ENCODE measurements around the gene ABLIM2.

Gene ABLIM2

DNA sequence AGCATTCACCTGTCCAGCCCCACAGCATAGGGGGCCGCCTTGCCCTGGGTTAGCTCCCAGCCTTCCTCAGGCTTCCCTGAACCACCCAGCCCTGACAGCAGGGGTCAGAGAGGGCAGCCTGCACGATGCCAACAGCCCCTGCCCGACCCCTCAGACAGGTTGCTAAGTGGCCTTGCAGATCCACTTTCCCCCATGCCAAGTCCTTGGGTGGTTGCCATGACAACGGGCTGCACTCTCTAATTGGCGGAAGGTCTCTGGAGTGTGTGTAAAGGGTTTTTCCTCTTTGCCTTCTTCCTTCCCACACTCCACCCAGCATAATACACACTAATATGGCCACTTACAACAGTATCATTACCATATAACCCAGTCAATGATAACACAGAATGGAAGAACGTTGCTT is 119.3 kb downstream of the ABLIM2 start:
- DNase-seq, result no peak

DNA sequence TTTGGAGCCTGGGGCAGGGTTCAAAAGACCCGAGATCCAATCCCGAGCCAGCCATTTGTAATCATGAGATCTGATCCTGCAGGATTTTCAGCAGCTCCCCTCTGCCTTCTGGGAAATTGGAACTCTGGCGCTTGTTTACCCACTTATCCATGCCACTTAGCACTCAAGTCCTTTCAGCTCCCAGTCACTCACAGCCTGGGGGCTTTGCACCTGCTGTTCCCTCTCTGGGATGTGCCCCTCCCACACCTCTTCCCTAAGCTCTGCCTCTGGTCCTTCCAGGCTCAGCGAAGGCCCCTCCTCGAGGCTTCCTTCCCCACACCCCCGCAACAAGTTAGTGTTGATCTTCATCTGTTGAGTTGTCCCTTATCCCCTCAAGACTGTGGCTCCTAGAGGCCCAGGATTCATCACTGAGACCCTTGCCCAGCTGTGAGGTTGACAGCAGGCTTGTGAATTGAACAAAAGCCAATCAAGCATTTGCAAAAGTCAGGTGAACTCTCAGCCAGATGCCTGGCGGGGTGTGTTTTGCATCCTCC is 119.8 kb downstream of the ABLIM2 start:
- no peak for DNase-seq

DNA sequence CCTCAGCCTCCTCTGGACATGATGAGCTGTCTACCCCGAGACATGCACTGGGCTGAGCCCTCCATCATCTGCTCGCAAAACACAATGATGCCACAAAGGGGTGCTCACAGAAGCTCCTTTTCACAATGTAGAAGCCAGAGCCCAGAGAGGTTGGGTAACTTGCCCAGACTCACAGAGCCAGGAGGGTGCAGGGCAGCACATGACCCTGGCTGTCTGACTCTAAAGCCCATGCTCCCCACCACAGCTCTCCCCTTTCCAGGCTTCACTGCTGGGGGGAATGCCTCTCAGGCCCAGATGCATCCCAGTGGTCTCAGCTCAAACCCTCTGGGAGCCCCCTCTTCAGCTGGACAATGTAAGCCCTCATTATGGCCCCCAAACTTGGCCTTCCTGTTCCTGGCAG is 120.5 kb downstream of the ABLIM2 start:
- DNase-seq, result no peak

DNA sequence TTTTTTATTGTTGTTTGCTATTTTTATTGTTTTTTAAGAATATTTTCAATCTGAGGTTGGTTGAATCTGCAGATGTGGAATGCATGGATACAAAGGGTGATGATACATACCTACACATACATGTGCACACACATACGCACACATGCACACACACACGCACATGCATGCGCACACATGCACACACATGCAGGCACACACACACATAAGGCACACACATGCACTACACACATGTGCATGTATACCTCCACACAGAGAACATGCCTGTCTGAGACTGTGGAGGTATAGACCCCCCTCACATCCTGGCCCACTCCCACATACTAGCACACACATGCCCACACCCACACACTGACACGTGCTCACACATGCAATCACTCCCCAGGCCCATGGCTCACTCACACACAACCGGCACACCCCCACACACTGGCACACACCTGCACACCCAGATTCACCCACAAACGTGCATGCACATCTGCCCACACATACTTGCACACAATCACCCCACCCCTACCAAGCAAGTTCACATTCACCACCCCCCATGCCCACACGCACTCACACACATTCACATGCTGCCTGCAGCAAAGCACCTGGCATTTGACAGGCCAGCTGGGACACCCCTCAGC is 121.4 kb downstream of the ABLIM2 start:
- no peak for DNase-seq

DNA sequence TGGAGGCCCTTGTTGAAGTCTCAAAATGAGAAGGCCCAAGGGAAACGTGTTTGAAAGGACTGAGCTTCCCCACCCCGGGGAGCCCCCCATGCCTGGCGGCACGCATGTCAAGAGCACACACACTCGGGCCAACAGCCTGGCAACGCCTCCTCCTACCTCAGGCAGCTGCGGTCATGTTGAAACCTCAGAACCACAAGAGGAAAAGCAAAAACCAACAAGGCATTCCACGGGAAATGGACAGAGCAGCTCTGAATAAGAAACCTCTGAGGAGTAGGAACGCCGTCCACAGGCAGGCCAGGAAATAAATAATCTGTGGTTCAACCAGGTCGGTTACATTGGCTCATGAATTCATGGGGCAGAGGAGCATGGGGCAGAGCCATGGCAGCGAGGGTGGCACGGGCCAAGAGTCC is 123.2 kb downstream of the ABLIM2 start:
- DNase-seq, result no peak

DNA sequence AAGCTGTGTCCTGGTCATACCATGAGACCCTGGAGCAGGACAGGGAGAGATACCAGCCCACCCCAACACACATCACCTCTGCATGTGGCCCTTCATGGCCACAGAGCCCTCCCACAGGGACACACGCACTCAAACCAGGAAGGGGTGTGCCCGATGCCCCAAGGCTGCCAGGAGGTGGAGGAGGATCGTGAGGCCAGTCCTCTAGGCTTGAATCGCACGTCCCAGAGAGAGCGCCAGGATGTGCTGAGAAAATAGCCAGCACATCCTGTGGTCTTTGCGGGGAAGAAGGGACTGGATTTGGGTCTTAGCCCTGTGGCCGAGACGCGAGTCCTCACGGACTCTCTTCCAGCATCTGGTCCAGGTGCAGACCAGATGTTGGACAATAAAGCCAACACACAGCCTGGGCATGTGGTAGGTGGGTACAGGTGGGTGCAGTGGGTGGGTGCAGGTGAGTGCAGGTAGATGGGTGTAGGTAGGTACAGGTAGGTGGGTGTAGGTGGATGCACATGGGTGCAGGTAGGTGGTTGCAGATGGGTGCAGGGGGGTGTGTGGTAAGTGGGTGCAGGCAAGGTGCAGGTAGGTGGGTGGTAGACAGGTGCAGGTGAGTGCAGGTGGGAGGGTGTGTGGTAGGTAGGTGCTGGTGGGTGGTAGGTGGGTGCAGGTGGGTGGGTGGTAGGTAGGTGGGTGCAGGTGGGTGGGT is 124.6 kb downstream of the ABLIM2 start:
- DNase-seq, result no peak

DNA sequence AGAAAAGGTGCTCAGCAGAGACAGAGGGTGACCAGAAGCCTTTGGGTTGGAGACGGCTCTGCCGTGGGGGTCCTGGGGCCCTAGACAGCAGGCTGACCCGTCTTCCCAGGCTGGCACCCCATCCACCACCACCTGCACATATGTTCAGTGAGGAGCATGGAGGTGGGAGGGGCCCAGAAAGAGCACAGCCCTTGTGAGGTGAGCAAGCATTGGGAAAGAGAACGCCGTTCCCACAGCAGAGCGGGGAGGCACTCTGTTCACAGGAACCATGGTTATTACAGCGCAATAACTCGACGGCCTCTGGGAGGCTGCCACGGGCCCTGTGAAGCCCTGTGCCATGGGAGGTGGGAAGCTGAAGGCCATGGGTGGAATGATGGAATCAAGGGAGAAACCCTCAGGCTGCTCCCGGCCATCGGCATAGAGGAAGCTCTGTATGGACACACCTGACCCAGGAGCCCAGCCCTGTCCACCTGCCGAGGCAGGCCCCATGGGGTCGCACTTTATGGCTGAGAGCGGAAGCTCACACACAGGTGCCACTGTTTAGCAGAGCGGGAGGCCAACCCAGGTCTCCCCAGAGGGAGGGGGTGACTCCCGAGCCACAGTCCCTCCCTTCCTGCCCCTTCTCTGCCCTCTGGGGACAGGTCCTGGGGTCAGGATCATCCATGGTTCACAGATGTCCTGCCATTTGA is 125.4 kb downstream of the ABLIM2 start:
- no peak for DNase-seq

DNA sequence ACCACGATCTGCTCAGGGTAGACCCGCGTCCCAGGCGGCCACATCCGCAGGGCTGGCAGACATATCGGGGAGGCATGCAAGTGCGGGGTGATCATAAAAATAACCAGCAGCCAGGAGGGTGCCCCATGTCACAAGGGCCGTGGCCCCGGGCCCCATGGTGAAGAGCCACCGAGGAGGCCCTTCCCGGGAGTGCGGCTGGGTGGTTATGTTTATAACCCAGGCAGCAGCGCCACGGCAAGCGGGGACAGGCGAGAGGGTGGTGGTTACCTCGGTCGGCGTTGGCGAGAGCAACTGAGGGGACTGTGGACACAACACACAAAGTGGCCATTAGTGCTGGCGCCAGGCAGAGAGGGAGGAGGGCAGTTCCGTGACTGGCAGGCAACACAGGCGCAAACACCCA is 126.2 kb downstream of the ABLIM2 start:
- DNase-seq, result no peak

DNA sequence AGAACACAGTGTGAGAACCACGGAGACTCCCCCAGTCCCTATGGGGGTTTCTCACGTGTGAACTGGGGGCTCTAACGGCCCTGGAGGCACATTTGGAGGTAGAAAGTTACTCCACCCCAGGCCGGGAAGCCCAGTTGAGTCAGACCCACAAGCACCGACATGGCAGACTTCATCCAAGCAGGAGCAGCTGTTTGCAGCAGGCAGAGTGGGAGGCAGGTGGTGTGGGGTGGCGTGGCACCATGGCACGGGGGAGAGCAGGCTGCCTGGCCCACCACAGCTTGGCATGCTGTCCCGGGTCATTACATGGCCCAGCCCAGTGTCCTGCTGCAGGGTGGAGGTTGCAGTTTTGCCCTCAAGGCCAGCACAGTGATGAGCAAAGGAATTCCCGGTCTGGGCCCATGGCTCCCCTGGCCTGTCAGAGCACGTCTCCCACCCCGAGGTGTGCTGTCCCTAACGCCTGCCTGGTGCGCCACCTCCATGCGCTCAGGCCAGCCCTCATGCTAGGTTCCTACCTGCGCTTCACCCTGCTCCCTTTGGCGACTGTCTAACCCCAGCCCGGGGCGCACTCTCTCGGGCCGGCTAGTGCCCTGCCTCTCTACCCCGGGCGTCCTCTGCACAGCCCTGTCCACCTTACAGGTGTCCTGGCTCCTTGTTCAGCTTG is 128.4 kb downstream of the ABLIM2 start:
- no peak for DNase-seq

DNA sequence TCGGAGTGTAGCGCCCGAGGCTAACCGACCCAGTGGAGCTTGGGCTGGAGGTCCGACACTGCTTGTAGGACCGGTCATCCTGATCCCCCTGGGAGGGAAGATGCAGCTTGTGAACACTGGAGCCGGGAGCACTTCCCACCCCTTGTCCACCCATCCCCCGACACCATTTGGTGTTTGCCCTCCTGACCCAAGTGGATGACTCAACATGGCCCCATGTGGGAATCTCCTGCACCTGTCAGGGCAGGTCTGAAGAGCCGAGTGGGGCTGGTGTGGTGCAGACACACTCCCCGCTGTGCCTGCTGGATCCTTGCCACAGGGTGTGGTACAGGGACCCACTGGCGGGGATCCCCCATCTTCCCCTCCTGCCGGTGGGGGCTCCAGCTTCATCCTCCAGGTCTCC is 128.9 kb downstream of the ABLIM2 start:
- no peak for DNase-seq

DNA sequence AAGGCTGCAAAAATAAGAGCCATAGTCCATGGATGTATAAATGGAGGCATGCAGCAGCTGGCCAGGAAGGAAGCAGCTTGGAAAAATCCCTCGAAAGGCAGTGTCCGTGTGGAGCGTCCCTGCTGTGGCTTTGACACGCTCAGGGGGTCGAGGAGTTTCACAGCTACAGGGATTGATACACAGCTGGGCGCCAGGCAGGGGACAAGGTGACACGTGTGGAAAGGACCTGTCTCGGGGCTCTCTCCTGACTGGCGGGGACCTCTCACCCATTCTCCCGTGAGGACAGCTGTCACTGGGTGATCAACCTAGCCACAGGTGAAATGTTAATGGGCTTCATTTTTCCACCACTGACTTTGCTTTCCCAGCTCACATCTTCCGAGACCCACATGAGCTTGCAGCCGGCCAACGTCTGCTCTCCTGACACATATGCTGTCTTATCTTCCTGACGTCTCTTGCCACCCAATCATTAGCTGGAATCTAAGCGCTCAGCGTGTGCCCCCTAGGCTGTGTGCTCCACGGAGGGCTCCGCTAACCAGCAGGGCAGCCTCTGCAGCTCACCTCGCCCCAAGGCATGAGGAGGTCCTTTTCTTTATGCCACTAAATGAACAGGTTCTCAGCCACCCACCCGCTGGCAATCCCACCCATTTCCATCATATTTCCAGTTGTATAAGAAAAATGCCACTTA is 129.6 kb downstream of the ABLIM2 start:
- DNase-seq, result no peak

DNA sequence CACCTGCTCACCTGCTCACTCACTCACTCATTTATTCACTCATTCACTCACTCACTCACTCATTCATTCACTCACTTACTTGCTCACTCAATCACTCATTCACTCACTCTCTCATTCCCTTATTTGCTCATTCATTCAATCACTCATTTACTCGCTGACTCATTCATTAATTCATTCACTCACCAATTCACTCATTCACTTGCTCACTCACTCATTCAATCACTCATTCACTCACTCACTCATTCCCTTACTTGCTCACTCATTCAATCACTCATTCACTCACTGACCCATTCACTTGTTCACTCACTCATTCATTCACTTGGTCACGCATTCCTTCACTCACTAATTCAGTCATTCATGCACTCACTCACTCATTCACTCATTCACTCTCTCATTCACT is 130.2 kb downstream of the ABLIM2 start:
- DNase-seq, result no peak

DNA sequence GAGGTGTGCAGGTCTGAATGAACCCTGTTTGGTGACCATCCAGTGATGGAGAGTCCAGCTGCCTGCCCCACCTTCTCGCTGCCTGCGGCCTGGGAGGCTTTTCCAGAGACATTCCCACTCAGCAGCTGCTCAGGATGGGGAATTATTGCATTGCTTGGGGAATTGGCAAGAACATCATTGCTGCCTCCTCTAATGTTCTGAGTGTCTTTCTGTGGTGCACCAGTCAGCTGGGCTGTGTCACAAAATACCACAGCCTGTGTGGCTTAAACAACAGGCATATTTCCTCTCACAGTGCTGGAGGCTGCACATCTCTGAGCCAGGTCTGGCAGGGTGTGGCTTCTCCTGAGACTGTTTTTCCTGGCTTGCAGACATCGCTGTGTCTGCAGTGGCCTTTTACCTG is 132.2 kb downstream of the ABLIM2 start:
- DNase-seq, result no peak

DNA sequence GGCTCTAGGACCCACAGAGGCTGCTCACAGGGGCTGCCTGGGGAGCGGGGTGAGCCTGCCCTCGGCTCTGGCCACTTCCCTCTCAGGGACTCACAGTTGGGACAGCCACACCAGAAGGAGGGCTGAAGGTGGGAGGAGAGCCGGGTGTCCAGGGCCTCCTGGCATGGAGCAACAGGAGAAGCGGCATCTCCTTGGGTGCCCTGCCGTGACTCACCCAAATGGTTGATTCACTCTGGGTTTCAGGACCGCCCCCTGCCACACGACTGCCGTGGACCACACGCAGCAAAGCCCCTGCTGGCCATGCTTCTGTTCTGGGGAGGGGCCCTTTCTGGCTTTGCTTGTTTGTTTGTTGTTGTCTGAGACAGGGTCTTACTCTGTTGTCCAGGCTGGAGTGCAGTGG is 132.9 kb downstream of the ABLIM2 start:
- no peak for DNase-seq

DNA sequence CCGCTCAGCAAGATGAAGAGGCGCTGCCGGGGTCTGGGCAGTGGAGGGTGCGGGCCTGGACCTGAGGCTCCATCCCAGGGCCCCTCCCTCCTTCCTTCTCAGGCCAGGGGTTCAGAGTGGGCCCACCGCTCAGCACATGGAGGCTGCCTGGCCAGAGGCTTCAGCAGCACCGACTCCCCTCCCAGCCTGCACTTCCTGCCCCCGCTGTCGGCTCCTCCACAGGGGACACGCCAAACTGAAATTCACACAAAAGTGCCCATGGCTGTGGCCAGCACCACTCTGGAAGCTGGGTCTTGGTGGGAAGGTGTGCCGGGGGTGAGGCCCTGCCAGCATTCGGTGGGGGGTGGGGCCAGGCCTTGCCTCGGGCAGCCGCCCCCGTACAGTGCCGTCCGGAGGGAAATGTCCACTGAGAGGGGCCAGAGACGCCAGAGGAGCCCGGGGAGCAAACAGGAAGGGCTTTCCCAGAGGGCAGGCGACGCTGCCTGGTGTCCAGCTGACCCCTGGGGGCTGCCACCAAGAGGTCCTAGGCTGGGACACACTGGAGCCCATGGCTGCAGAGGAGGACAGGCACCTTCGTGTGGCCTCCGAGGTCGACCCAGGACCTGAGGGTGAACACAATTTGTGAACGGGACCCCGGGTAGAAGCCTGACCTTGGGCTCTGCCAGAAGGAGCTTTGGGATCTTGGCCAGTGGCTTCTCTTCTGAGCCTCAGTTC is 134.4 kb downstream of the ABLIM2 start:
- DNase-seq, result no peak

DNA sequence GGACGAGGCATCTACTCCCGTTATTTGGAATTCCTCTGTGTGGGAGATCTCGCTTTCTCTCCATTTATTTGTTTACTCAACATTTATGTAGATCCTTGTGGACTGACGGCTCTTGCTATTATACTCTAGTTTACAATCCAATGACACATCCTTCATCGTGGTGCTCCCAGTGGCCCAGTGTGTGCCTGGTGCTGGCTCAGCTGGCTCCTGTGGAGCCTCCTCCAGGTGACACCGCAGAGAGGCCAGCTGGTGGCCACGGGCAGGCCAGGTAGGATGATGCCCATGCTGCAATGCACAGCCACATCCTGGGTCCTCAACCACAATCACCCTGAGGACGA is 134.9 kb downstream of the ABLIM2 start:
- DNase-seq, result no peak

DNA sequence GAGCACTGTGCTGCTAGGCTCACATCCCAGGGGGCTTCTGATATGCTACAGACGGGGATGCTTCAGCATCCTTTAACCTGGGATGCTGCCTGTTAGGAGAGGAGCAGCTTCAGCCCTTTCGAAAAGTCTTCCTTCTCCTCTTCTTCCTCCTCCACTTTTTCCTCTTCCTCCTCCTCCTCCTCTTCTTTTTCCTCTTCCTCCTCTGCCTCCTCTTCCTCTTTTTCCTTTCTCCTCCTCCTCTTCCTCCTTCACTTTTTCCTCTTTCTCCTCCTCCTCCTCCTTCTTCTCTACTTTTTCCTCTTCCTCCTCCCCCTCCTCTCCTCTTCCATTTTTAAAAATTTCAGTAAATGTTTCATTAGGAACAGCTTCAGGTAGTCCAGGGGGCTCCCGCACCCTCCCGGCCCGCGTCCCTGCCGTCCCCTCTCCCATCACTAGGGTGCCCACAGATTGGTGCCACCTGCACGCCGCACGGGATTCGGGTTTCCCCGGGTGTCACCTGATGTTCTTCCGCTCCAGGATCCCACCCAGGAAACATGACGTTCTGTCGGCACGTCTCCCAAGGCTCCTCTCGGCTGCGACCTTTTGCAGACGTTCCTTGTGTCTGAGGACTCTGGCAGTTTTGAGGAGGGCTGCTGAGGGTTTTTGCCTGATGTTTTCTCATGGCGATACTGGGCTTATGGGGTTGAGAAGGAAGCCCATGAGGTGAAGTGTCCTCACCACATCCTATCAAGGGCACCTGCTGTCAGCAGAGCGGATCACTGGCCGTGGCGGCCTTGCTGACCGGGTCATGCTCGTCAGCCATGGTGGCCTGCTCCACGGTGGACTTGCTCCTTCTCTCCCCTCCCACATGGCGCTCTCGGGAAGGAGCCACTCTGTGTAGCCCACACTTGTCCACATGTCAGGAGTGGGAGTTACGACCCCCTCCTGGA is 135.6 kb downstream of the ABLIM2 start:
- no peak for DNase-seq

DNA sequence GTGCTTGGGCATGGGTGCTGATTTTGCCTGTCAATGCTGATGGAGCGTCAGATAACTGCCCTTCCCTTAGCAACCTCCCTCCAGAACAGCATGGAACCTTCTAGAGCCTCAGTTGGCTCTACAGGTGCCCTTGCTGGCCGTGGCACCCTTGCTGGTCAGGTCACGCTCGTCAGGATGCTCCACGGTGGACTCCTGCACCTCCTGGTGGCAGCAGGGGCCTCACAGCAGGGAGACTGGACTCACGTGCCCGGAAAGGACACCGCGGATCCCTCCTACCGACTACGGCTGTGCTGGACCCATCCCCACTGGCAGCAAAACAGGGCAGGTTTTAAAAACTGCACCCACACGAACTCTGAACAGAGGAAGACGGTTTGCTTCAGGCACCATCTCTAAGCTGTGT is 136.8 kb downstream of the ABLIM2 start:
- no peak for DNase-seq

DNA sequence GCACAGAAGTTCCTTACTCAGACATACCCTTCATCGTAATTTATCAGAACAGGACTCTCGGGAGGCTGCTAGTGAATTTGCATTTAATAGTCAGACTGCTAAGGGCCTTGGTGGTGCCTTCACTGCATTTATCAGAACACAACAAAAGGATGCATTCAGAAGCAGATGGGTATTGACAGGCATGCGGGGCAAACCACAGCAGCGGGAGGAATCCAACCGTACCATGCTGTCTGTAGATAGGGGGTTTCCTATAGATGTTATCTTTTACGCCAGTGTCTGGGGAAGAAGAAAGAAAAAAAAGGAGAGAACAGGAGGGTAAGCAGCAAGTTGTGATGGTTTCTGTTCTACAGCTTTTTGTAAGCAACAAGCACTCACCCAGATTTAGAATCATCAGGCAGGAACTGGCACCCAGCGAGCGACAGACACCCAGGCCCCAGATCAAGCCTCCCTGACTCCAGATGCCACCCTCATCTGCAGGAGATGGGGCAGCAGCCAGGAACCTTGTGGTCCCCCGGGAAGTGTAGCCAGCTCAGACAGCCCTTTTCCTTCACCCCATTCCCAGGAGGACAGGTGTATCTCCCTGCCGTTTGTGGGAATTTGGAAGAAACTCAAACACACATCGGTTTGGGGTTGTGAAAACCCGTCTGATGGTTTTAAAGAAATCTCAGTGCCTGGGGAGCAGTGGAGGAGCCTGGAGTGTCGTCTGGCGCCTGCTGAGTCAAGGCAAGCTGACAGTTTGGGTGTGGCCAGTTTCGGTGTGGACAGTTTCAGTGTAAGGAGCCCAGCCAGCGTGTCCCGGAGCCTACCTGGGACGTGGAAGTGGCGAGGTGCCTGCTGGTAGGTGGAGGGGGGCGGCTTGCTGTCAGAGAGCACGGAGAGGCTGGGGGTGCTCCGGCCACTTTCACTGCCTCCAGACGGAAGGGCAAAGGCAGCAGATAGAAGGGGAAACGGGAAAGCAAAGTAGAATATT is 138.9 kb downstream of the ABLIM2 start:
- DNase-seq, result no peak

DNA sequence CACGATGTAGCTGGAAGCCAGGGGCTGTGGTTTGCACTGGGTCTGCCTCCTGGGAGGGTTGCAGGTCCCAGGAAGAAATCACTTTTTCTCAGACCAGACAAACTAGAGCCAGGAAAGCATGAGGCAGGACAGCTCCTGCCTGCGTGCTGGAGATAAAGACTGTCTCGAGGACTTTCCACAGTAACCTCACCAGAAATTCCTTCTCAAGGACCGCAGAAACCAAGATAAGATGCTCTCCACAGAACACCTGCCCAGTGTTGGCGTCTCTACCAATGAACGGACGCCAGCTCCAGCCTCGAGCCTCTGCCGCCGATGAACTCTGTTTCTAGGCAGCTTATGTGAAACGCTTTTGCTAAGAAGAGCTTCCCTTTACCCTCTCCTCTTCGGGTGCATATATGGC is 142.1 kb downstream of the ABLIM2 start:
- DNase-seq, result no peak

Data from activated T-cell treated with anti-CD3 and anti-CD28 coated beads, Interleukin-2, amount 50 U/mL, for 48 hours (primary cell).